HepG2 (cell line): ENCODE measurements around the gene EXOC7. TPM values are rescaled to one million over a fixed set of nuclear protein-coding genes. Genes with fewer than 3 reads are reported as not detected.

Experiments used
- AHDC1 ChIP-seq: sonication (generic); formaldehyde crosslinking; IDR thresholded peaks from 2 replicates; pipeline ENCODE4 v1.5.1; 2020; ENCODE audit warnings: mild to moderate bottlenecking, missing genetic modification reagents, borderline replicate concordance
- DPF2 ChIP-seq: sonication (generic); formaldehyde crosslinking; IDR thresholded peaks from 2 replicates; pipeline ENCODE4 v1.4.0; 2020; ENCODE audit warnings: mild to moderate bottlenecking, low read depth, missing genetic modification reagents, borderline replicate concordance
- JUND ChIP-seq: sonication (generic); formaldehyde crosslinking; IDR thresholded peaks from 2 replicates; pipeline ENCODE4 v1.8.0; 2022; ENCODE audit warnings: mild to moderate bottlenecking, missing genetic modification reagents
- KAT8 ChIP-seq: IDR thresholded peaks from 2 replicates; pipeline ENCODE4 v1.6.1; 2016; ENCODE audit warnings: missing genetic modification reagents, missing compliant biosample characterization
- KLF13 ChIP-seq: sonication (generic); formaldehyde crosslinking; IDR thresholded peaks from 2 replicates; pipeline ENCODE4 v1.4.0; 2020; ENCODE audit warnings: mild to moderate bottlenecking, missing genetic modification reagents
- MTF1 ChIP-seq: sonication (generic); formaldehyde crosslinking; IDR thresholded peaks from 2 replicates; pipeline ENCODE4 v1.5.0; 2020; ENCODE audit warnings: missing genetic modification reagents
- MTF2 ChIP-seq: sonication (generic); formaldehyde crosslinking; IDR thresholded peaks from 2 replicates; pipeline ENCODE4 v1.5.0; 2020; ENCODE audit warnings: missing genetic modification reagents, borderline replicate concordance
- SP4 ChIP-seq: sonication (generic); formaldehyde crosslinking; IDR thresholded peaks from 2 replicates; pipeline ENCODE4 v1.8.1; 2023; ENCODE audit warnings: mild to moderate bottlenecking, missing genetic modification reagents
- TP53 ChIP-seq: sonication (generic); formaldehyde crosslinking; conservative IDR thresholded peaks from 2 replicates; pipeline ENCODE4 v1.4.0; 2020; ENCODE audit warnings: missing genetic modification reagents
- U2AF1 ChIP-seq: fragments of 200-400 bp; formaldehyde crosslinking; optimal IDR thresholded peaks from 2 replicates; pipeline ENCODE3; 2017; ENCODE audit warnings: mild to moderate bottlenecking, low read depth, low read length
- ZBTB10 ChIP-seq: sonication (generic); formaldehyde crosslinking; IDR thresholded peaks from 2 replicates; pipeline ENCODE4 v1.4.0; 2020; ENCODE audit warnings: missing genetic modification reagents, borderline replicate concordance
- ZNF18 ChIP-seq: sonication (generic); formaldehyde crosslinking; IDR thresholded peaks from 2 replicates; pipeline ENCODE4 v1.8.0; 2022; ENCODE audit warnings: mild to moderate bottlenecking, missing genetic modification reagents; ENCODE audit not compliant: insufficient replicate concordance
- ZNF367 ChIP-seq: sonication (generic); formaldehyde crosslinking; IDR thresholded peaks from 2 replicates; pipeline ENCODE4 v1.4.0; 2020; ENCODE audit warnings: missing genetic modification reagents, borderline replicate concordance
- ZNF44 ChIP-seq: sonication (generic); formaldehyde crosslinking; IDR thresholded peaks from 2 replicates; pipeline ENCODE4 v1.5.1; 2020; ENCODE audit warnings: mild to moderate bottlenecking, missing genetic modification reagents
- ZNF616 ChIP-seq: sonication (generic); formaldehyde crosslinking; IDR thresholded peaks from 2 replicates; pipeline ENCODE4 v1.5.0; 2020; ENCODE audit warnings: low read depth, mild to moderate bottlenecking, missing genetic modification reagents
- ZNF710 ChIP-seq: sonication (generic); formaldehyde crosslinking; IDR thresholded peaks from 2 replicates; pipeline ENCODE4 v1.5.0; 2020; ENCODE audit warnings: mild to moderate bottlenecking, missing genetic modification reagents, borderline replicate concordance
- polyA plus RNA-seq, 8 experiments: library from polyadenylated mRNA; depleted of rRNA in 3 of 8; stranded (reverse) in 7 of 8; unstranded in 1 of 8; fragments of >200 nt; fragmentation: Illumina TruSeq in 4 of 8; extraction: Trizol in 4 of 8; gene quantifications; 2 replicates each; pipeline versions ENCODE4 v1.2.1 to v1.2.3, GENCODE V29; 2011 to 2016; ENCODE audit warnings: low read depth in 4 of 8, missing spikeins in 1 of 8, mixed read lengths in 1 of 8; ENCODE audit not compliant: insufficient read depth in 1 of 8
- total RNA-seq, 5 experiments: library from RNA; depleted of rRNA; stranded (reverse); fragments of >200 nt; fragmentation: Illumina TruSeq; extraction: Trizol; gene quantifications; 2 replicates each; pipeline ENCODE4 v1.2.3, GENCODE V29; 2016; ENCODE audit warnings: low read depth in 1 of 5

The EXOC7 gene
- total and polyA plus RNA-seq, 2 of the 13 experiments (the other 11 are each of a cell fraction or from before 2014, with no cell fraction given), result 86.9 to 116 TPM

- TF ChIP-seq U2AF1, result no peak
- TF ChIP-seq ZNF18 (CRISPR knock-in tag), result no peak
- no peak for TF ChIP-seq KLF13 (CRISPR knock-in tag)
- no peak for TF ChIP-seq JUND (CRISPR knock-in tag)
- TF ChIP-seq MTF1, result no peak
- no peak for TF ChIP-seq TP53 (CRISPR knock-in tag)
- TF ChIP-seq ZNF710 (CRISPR knock-in tag), result no peak
- no peak for TF ChIP-seq DPF2 (CRISPR knock-in tag)
- 0 out of 2 replicates have a peak, but pooled peaks have one; percentile 28 for TF ChIP-seq ZNF616
- 0 out of 2 replicates have a peak, but pooled peaks have one; percentile 53 for TF ChIP-seq ZNF44 (CRISPR knock-in tag)
- 0 out of 2 replicates have a peak, but pooled peaks have one; percentile 17 for TF ChIP-seq ZNF367 (CRISPR knock-in tag)
- no peak for TF ChIP-seq MTF2
- TF ChIP-seq ZBTB10 (CRISPR knock-in tag), result peak; percentile 48; the same call in 1 of the 2 replicates
- no peak for TF ChIP-seq SP4 (CRISPR knock-in tag)
- no peak for TF ChIP-seq KAT8 (CRISPR knock-in tag)
- TF ChIP-seq AHDC1 (CRISPR knock-in tag), result no peak
Observed at GRCh38 chr17:76131692-76132573, 28.3 kb upstream of the EXOC7 start (continued).
